ENCODE data around the gene PLEKHG3. TPM values are rescaled to one million over a fixed set of nuclear protein-coding genes. Genes with fewer than 3 reads are reported as not detected.

PLEKHG3 gene
- polyA plus RNA-seq, 1 donor (not counting 4 experiments of a cell fraction or from before 2014, with no cell fraction given) = 71.0 TPM

- Histone ChIP-seq H3K9me1 (ENCODE audit: control insufficient read depth, extremely low read depth, insufficient read depth, low read length) (no peaks in the 10 kb centered on the region), H3K9me3 (ENCODE audit: control insufficient read depth, low read depth, low read length) (no peaks in the 10 kb centered on the region), H3K27me3 (ENCODE audit: control insufficient read depth, extremely low read depth, insufficient read depth, low read length) (peaks cover 10% of the 10 kb centered on the region), H3K4me1 (ENCODE audit: control insufficient read depth, extremely low read depth, insufficient read depth, low read length) (no peaks in the 10 kb centered on the region), H3K4me3 (ENCODE audit: control insufficient read depth in 2 of 3, extremely low read depth in 1 of 3, insufficient read depth in 2 of 3, low read depth in 1 of 3, low read length in 3 of 3) (no peak overlapping the region), H3K36me3 (ENCODE audit: control insufficient read depth in 2 of 2, extremely low read depth in 1 of 2, insufficient read depth in 2 of 2, low read length in 2 of 2) (no peaks in the 10 kb centered on the region), H3K27ac (ENCODE audit: control insufficient read depth, insufficient read depth, low read length) (no peak overlapping the region), H3K79me2 (ENCODE audit: control insufficient read depth, insufficient read depth, low read length) (no peaks in the 10 kb centered on the region), H4K20me1 (ENCODE audit: control insufficient read depth, extremely low read depth, insufficient read depth, low read length) (no peaks in the 10 kb centered on the region), H2AFZ (ENCODE audit: control insufficient read depth, low read length) (no peak overlapping the region), H3K4me2 (ENCODE audit: control insufficient read depth, extremely low read depth, insufficient read depth, low read depth, low read length) (no peak overlapping the region), H3K9ac (ENCODE audit: control insufficient read depth, extremely low read depth, insufficient read depth, low read length) (no peak overlapping the region)
- TF ChIP-seq EZH2 (IDR thresholded peaks at IDR 0.05; ENCODE audit: low read length) = no peak
- no peak for TF ChIP-seq CTCF (optimal IDR thresholded peaks at IDR 0.05 in 1 of 3, IDR thresholded peaks at IDR 0.05 in 1 of 3, conservative IDR thresholded peaks at IDR 0.05 in 1 of 3; ENCODE audit: extremely low read depth in 1 of 3, insufficient read depth in 2 of 3, low read length in 3 of 3)
- DNase-seq (ENCODE audit: low read depth, low spot score) = no peak
- FAIRE-seq = no peak
- dilution Hi-C loops (cut with MboI; ENCODE audit: extremely low pct_ligation_motif_present, low sequenced_read_pairs) = no loop called here
Observed at GRCh38 chr14:64775081-64775777, 71.0 kb downstream of the PLEKHG3 start.

- H3K9ac ChIP-seq (ENCODE audit: control insufficient read depth, extremely low read depth, insufficient read depth, low read length) = no peak overlapping the region
- H3K4me1 ChIP-seq (ENCODE audit: control insufficient read depth, extremely low read depth, insufficient read depth, low read length) = no peaks in the 10 kb centered on the region
- H4K20me1 ChIP-seq (ENCODE audit: control insufficient read depth, extremely low read depth, insufficient read depth, low read length) = no peaks in the 10 kb centered on the region
- H3K4me2 ChIP-seq (ENCODE audit: control insufficient read depth, extremely low read depth, insufficient read depth, low read depth, low read length) = no peak overlapping the region
- H3K27ac ChIP-seq (ENCODE audit: control insufficient read depth, insufficient read depth, low read length) = no peak overlapping the region
- H2AFZ ChIP-seq (ENCODE audit: control insufficient read depth, low read length) = no peak overlapping the region
- no peaks in the 10 kb centered on the region for H3K9me3 ChIP-seq (ENCODE audit: control insufficient read depth, low read depth, low read length)
- no peaks in the 10 kb centered on the region for H3K9me1 ChIP-seq (ENCODE audit: control insufficient read depth, extremely low read depth, insufficient read depth, low read length)
- no peak for FAIRE-seq
- dilution Hi-C loops (cut with MboI; ENCODE audit: extremely low pct_ligation_motif_present, low sequenced_read_pairs) = no loop called here
- no peak for DNase-seq (ENCODE audit: low read depth, low spot score)
- TF ChIP-seq EZH2 (IDR thresholded peaks at IDR 0.05; ENCODE audit: low read length) = no peak
- no peak for TF ChIP-seq CTCF (optimal IDR thresholded peaks at IDR 0.05 in 1 of 3, IDR thresholded peaks at IDR 0.05 in 1 of 3, conservative IDR thresholded peaks at IDR 0.05 in 1 of 3; ENCODE audit: extremely low read depth in 1 of 3, insufficient read depth in 2 of 3, low read length in 3 of 3)
- no peaks in the 10 kb centered on the region for H3K36me3 ChIP-seq (ENCODE audit: control insufficient read depth in 2 of 2, extremely low read depth in 1 of 2, insufficient read depth in 2 of 2, low read length in 2 of 2)
- H3K4me3 ChIP-seq (ENCODE audit: control insufficient read depth in 2 of 3, extremely low read depth in 1 of 3, insufficient read depth in 2 of 3, low read depth in 1 of 3, low read length in 3 of 3) = no peak overlapping the region
- H3K27me3 ChIP-seq (ENCODE audit: control insufficient read depth, extremely low read depth, insufficient read depth, low read length) = peaks cover 4% of the 10 kb centered on the region
- H3K79me2 ChIP-seq (ENCODE audit: control insufficient read depth, insufficient read depth, low read length) = no peaks in the 10 kb centered on the region
Observed at GRCh38 chr14:64777461-64777860, 73.2 kb downstream of the PLEKHG3 start.

Measured in keratinocyte (primary cell).